ENCODE data around the gene RPL28.

The RPL28 gene

GRCh38 chr19:55373306-55373992 is 12.3 kb upstream of the RPL28 start:
- no peak for DNase-seq (ENCODE audit: low read depth in 2 of 2)

- no peak for DNase-seq (ENCODE audit: low read depth in 2 of 2)
Observed at GRCh38 chr19:55373993-55374757, 11.6 kb upstream of the RPL28 start.

DNA sequence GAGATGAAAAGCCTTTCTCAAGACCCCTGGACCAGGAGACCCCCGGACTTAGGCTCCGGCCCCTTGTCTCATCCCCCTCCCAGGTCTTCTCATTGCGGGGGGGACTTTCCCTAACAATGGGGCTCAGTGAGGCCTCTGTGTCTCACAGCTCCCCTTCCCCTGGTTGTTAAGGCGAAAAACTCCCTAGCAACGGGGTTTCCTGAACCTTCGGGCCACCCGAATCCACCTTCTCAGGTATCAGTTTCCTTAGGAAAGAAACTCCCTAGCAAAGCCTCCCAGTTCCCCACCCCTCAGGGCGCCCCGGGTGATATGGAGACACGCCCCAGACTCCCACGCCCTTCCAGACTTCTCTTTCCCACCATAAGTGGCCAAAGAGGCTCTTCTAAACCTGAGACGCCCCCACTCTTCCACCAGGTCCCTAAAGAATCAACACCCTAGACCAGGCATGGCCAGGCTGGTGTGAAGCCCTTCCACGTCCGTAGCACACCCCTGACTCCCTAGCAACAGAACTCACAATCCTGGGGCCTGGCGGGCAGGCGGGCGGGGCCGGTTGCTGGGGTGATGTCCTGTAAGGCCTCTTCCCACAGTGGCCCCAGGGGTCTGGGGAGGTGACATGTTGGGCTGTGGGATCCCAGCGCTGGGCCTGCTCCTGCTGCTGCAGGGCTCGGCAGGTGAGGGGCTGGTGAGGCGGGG is 9.3 kb upstream of the RPL28 start, which contains the start of gene TMEM190:
Gene TMEM190 (plus strand): TSS at position 586 of the 693 bp plus-strand sequence. CDS start 28 bp downstream, at position 614.
- DNase-seq (ENCODE audit: low read depth in 2 of 2) = no peak

- no peak for DNase-seq (ENCODE audit: low read depth in 2 of 2)
Observed at GRCh38 chr19:55377356-55378131, 8.2 kb upstream of the RPL28 start.

DNA sequence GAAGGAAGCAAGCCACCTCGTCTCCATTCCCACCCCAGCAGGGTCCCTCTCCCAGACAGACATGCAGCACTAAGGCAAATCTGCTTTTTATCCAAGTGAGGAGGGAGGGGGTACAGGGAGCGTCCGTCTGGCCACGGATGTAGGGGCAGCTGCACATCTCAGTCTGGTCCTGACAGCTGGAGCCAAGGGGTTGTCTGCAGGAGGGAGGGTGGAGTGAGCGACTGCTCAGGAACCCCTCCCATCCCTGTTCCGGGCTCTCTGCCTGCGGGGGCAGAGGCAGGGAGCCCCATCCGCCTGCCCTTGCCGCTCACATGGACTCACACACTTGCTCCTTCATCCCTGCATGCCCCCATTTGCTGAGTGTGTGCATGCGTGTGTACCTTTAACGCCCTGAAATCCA is 6.6 kb upstream of the RPL28 start:
- no peak for DNase-seq (ENCODE audit: low read depth in 2 of 2)

DNA sequence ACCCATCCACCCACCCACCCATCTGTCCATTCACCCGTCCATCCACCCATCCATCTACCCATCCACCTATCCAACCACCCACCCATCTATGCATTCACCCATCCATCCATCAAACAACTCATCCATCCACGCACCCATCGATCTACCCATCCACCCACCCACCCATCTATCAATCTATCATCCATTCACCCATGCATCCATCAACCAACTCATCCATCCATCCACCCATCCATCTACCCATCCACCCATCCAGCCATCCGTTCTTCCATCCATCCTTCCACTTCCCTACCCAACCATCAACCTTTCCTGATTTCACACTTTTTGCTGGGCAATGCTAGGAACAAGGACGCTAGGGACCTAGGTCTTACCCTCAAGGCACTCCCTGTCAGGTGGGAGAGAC is 3.7 kb upstream of the RPL28 start:
- no peak for DNase-seq (ENCODE audit: low read depth in 2 of 2)

DNA sequence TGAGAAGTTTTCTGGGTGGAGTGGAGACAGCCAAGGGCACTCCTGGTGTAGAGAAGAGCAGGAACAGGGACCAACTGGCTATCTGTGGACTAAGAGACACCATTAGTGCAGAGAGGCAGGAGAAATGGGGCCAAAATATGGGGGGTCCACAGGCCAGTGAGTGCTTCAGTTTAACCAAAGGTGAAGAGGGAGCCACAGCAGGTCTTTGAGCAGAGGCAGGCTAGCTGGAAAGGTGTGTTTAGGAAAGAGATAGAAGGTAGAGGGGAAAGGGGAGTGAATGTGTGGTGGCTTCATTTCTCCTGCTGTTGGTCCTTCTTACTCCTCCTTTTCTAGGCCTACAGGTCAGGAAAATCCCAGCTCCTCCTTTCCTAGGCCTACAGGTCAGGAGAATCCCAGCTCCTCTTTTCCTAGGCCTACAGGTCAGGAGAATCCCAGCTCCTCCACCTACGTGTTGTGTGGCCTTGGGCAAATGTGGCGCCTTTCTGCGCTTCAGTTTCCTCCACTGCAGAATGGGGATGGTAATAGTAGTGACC is 3.1 kb upstream of the RPL28 start:
- no peak for DNase-seq (ENCODE audit: low read depth in 2 of 2)

DNA sequence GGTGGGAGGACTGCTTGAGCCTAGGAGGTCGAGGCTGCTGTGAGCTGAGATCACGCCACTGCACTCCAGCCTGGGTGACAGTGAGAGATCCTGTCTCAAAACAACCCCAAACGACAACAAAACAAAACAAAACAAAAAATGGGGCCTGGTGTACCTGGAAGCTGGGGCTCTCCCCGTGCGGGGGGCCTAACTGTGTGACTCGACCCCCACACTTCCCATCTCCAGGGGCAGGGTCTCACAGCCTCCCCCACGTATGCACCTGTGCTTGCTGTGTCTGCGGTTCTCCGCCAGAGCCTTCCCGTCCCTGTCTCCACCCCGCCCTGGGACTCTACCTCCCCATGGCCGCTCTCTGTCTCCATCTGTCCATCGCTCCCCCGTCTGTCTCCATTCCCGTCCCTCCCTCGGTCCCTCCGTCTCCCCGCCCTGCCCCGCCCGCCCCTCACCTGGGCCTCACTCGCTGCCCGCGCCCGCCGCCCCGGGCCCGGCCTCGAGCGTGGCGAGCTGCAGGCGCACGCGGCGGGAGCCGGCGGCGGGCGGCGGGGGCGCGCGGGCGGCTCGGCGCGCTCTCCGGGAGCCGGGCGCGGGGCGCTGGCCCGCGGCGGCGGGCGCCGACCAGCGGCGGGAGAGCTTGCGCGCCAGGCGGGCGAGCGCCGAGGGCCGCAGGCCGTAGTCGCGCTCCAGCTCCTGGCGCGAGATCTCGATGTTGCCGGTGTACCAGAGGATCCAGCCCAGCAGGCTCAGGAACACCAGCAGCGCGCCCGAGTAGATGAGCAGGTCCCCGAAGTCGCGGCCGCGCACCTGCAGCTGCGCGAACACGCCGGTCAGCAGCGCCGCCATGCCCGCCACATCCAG is 2.2 kb upstream of the RPL28 start:
- peak in 1 of 2 donors; percentile 14 for DNase-seq (ENCODE audit: low read depth in 2 of 2)

DNA sequence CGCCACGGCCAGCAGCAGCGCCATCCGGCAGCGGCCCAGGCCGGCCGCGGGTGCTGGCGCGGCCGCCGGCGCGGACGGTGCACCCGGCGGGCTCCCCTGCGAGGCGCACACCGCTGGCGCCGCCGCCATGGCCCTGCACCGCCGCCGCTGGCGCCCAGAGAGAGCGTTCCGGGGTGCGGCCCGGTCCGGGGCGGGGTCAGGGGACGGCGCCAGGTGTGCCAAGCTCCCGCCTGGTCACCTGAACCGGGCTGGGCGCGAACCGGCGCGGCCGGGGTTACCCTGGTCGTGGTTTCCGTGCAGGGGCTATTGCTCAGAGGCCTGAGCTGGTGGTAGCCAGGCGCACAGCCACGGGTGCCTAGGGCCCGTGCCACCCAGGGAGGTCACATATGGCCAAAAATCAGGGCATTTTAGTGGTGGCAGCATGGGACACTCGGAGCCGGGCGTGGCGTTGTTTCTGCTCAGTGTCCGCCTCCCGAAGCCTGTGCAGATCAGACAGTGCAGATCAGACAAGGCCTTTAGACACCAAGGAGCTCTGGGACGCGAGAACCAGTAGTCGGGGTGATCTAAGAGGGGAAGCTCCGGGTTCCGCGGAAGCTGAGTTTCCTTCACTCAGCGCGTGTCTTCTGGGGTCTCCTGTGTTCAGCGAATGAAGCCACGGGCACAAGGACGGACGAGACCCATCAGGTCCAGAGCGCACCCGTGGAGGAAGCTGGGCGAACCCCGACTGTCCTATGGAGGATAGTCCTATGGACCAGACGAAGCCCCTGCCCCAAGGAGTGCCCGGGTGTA is 1.4 kb upstream of the RPL28 start, which contains the start of gene TMEM238:
Gene TMEM238 (minus strand): TSS at position 162 of the 789 bp plus-strand sequence. CDS start 33 bp downstream, at position 129.
- no peak for DNase-seq (ENCODE audit: low read depth in 2 of 2)

- DNase-seq (ENCODE audit: low read depth in 2 of 2) = peak; percentile 95 to 98
Observed at GRCh38 chr19:55384920-55385723, 610 bp upstream of the RPL28 start.

DNA sequence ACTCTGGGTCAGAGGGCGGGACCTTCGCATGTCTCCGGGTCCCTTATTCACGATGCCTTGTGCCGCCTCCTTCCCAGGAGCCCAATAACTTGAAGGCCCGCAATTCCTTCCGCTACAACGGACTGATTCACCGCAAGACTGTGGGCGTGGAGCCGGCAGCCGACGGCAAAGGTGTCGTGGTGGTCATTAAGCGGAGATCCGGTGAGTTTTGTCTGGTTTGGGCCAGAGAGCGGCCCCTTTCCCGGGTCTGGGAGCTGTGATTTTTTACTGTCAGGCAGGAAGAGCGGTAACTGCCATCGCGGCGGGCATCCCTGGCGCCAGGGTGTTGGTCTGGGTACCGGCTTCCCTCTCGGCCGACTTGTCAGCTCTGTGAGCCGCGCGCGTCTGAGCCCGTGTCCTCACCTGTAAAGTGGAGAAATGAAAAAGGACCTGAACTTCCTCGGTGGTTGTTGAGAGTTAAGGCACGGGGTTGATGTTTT is 800 bp downstream of the RPL28 start:
- no peak for DNase-seq (ENCODE audit: low read depth in 2 of 2)

- no peak for DNase-seq (ENCODE audit: low read depth in 2 of 2)
Observed at GRCh38 chr19:55387736-55388497, 2.2 kb downstream of the RPL28 start.

GRCh38 chr19:55389386-55390317 is 3.9 kb downstream of the RPL28 start:
- DNase-seq (ENCODE audit: low read depth in 2 of 2) = no peak

GRCh38 chr19:55390461-55390880 is 4.7 kb downstream of the RPL28 start:
- DNase-seq (ENCODE audit: low read depth in 2 of 2) = no peak

DNA sequence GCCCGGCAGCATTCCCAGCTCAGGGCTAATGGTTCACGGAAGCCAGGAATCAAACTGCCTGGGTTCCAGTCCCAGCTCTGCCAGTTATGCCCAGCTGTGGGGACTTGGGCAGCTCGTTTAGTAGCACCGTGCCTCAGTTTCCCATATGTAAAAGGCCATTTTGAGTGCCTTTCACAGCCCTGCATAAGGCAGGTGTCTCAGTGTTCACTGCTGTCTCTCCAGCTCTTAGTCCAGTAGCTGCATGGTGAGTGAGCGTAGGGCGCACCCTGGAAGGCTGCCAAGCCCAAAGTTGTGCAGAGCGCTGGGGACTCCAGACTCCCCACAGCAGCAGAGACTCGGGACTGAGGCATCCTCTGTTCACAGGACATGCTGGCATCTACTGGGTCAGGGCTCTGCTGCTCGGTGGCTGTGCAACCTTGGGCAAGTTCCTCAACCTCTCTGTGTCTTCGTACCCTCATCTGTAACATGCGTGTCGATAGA is 5.5 kb downstream of the RPL28 start:
- DNase-seq (ENCODE audit: low read depth in 2 of 2) = no peak

All from activated CD4-positive, alpha-beta T cell treated with anti-CD3 and anti-CD28 coated beads for 24 hours (primary cell).